ENCODE results near the gene HMGB2.
A peak's percentile ranks its signal among the peaks of the same experiment; 100 is the strongest.

HMGB2 gene

DNA sequence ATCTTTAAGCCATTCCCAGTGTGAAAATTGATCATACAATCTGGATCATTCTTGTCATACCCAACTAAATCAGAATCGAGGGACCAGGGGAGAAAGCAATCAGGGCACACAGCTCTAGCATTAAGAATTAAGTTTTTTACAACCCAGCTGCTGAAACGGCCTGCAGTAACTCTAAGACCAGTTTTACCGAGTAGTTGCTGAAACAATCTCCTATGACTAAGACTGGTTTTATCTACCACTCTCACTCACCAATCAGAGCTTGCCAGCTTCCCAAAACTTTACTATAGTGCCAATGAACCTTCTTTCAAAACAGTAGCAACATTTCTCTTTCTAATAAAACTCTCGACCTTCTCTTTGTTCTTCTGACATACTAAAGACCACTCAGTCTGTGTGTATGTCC lies 33.8 kb upstream of the HMGB2 start:
- H3K36me3 ChIP-seq (ENCODE audit: control insufficient read depth, low read length) = peaks cover 8% of the 10 kb centered on the region; the same call in 1 of the 2 replicates
- no peak for TF ChIP-seq EZH2phosphoT487 (IDR thresholded peaks at IDR 0.05; ENCODE audit: borderline replicate concordance, low read length)
- TF ChIP-seq, protein P1, sequence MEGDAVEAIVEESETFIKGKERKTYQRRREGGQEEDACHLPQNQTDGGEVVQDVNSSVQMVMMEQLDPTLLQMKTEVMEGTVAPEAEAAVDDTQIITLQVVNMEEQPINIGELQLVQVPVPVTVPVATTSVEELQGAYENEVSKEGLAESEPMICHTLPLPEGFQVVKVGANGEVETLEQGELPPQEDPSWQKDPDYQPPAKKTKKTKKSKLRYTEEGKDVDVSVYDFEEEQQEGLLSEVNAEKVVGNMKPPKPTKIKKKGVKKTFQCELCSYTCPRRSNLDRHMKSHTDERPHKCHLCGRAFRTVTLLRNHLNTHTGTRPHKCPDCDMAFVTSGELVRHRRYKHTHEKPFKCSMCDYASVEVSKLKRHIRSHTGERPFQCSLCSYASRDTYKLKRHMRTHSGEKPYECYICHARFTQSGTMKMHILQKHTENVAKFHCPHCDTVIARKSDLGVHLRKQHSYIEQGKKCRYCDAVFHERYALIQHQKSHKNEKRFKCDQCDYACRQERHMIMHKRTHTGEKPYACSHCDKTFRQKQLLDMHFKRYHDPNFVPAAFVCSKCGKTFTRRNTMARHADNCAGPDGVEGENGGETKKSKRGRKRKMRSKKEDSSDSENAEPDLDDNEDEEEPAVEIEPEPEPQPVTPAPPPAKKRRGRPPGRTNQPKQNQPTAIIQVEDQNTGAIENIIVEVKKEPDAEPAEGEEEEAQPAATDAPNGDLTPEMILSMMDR (IDR thresholded peaks at IDR 0.05; ENCODE audit: low read depth, low read length, poor library complexity, severe bottlenecking) = no peak
- H3K79me2 ChIP-seq (ENCODE audit: control insufficient read depth, low read length) = peaks cover 28% of the 10 kb centered on the region
- peak overlapping the region; percentile 57 for H3K4me3 ChIP-seq (ENCODE audit: low read length)
- no peaks in the 10 kb centered on the region for H3K9me3 ChIP-seq (ENCODE audit: control insufficient read depth, insufficient read depth, low read length)
- peaks cover 9% of the 10 kb centered on the region for H3F3A ChIP-seq (ENCODE audit: control insufficient read depth, insufficient read depth)
- H3K9me2 ChIP-seq (replicated peaks; ENCODE audit: control insufficient read depth, low read length) = no peaks in the 10 kb centered on the region
- peak overlapping the region; percentile 90 for H3K4me2 ChIP-seq (ENCODE audit: low read length)
- peaks cover 24% of the 10 kb centered on the region for H3K4me1 ChIP-seq (ENCODE audit: control insufficient read depth, low read length)
- no peaks in the 10 kb centered on the region; the same call in 1 of the 2 replicates for H4K20me1 ChIP-seq (ENCODE audit: control insufficient read depth, insufficient read depth, low read depth, low read length)
- no peaks in the 10 kb centered on the region for H3K27me3 ChIP-seq (ENCODE audit: control insufficient read depth, low read length)
- H3K27ac ChIP-seq (ENCODE audit: low read depth, low read length) = no peak overlapping the region

- Histone ChIP-seq H3K36me3 (ENCODE audit: control insufficient read depth, low read length) (peaks cover 4% of the 10 kb centered on the region; the same call in 1 of the 2 replicates), H3K27ac (ENCODE audit: low read depth, low read length) (no peak overlapping the region), H3K27me3 (ENCODE audit: control insufficient read depth, low read length) (no peaks in the 10 kb centered on the region), H3K4me1 (ENCODE audit: control insufficient read depth, low read length) (peaks cover 18% of the 10 kb centered on the region), H3F3A (ENCODE audit: control insufficient read depth, insufficient read depth) (peaks cover 9% of the 10 kb centered on the region), H4K20me1 (ENCODE audit: control insufficient read depth, insufficient read depth, low read depth, low read length) (no peaks in the 10 kb centered on the region), H3K4me3 (ENCODE audit: low read length) (peak overlapping the region; percentile 57), H3K9me3 (ENCODE audit: control insufficient read depth, insufficient read depth, low read length) (no peaks in the 10 kb centered on the region), H3K9me2 (replicated peaks; ENCODE audit: control insufficient read depth, low read length) (no peaks in the 10 kb centered on the region), H3K4me2 (ENCODE audit: low read length) (peak overlapping the region; percentile 90), H3K79me2 (ENCODE audit: control insufficient read depth, low read length) (peaks cover 22% of the 10 kb centered on the region)
- TF ChIP-seq, protein P1 (IDR thresholded peaks at IDR 0.05; ENCODE audit: low read depth, low read length, poor library complexity, severe bottlenecking) = no peak
- no peak for TF ChIP-seq EZH2phosphoT487 (IDR thresholded peaks at IDR 0.05; ENCODE audit: borderline replicate concordance, low read length)
Observed at GRCh38 chr4:173367285-173367684, 33.1 kb upstream of the HMGB2 start.

DNA sequence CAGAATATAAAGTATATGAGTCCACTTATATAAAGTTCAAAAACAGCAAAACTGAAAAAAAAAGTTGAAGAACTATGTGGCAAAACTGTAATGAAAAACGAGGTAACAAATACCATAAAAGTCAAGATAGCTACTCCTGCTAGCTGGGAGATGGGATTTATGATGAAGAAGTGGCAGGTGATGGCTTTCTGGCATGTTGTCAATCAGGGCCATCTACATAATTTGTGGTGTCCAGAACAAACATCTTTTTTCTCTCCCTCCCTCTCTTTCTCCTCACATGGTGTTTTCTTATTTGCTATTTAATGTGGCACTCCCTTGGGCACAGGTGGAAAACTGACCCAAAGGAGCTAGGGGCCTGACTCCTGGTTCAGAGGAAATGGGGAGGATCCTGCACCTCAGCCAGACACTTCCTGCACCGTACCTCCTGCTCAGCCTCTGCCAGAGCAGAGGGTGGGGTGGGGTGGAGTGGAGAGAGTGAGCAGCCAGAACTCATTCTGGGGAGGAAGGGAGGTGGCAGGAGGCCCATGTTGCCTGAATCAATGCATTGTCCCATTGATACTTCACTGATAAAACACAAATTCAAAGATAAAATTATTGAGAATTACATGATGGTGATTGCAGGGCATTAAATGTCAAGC lies 31.3 kb upstream of the HMGB2 start:
- H3K4me3 ChIP-seq (ENCODE audit: low read length) = no peak overlapping the region
- no peak overlapping the region for H3K27ac ChIP-seq (ENCODE audit: low read depth, low read length)
- no peaks in the 10 kb centered on the region for H4K20me1 ChIP-seq (ENCODE audit: control insufficient read depth, insufficient read depth, low read depth, low read length)
- H3K79me2 ChIP-seq (ENCODE audit: control insufficient read depth, low read length) = peaks cover 7% of the 10 kb centered on the region; the same call in 1 of the 2 replicates
- H3K4me1 ChIP-seq (ENCODE audit: control insufficient read depth, low read length) = peaks cover 30% of the 10 kb centered on the region
- no peaks in the 10 kb centered on the region for H3K9me2 ChIP-seq (replicated peaks; ENCODE audit: control insufficient read depth, low read length)
- no peaks in the 10 kb centered on the region; the same call in 1 of the 2 replicates for H3K36me3 ChIP-seq (ENCODE audit: control insufficient read depth, low read length)
- H3F3A ChIP-seq (ENCODE audit: control insufficient read depth, insufficient read depth) = peaks cover 9% of the 10 kb centered on the region
- TF ChIP-seq, protein P1 (IDR thresholded peaks at IDR 0.05; ENCODE audit: low read depth, low read length, poor library complexity, severe bottlenecking) = no peak
- no peaks in the 10 kb centered on the region for H3K9me3 ChIP-seq (ENCODE audit: control insufficient read depth, insufficient read depth, low read length)
- H3K27me3 ChIP-seq (ENCODE audit: control insufficient read depth, low read length) = no peaks in the 10 kb centered on the region
- H3K4me2 ChIP-seq (ENCODE audit: low read length) = no peak overlapping the region
